ENCODE data around the gene ARCN1.

ARCN1 gene

DNA sequence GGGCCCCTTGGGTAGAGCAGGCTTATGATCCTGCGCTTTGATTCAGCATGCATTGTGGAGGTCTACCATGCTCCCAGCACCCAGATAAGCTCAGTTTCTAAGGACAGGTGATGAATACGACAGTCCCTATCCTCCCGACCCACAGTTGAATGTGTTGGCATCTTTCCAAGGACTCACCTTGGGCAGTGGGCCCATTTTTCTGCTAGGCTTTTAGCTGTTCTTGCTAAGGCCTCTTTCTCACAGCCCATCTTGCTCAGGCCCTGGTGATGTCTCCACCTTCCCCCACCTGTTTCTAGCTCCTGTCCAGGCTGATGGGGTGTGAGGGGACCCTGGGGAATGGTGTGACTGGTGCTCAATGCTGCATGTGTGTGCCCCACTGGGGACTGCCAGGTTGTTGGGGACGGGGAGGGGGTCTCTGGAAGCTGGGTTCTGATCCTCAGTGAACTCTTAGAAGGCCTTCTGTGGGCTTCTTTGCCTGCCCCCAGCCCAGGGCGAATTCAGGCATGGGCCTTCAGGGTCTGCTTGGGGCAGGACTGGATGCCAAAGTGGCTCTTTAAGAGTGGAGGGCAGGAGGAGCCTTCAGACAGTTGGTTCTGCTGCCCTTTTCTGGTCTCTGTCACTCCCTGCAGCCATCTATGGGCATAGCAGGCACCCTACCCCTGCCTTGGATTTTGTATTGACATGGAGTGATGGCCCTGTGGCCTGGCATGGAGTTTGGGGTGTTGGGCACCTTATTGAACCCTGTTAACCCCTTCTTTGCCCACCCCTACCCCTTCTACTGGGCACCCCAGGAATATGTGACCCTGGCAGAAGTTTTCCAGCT lies 68.3 kb downstream of the ARCN1 start:
- DNase-seq, result no peak

DNA sequence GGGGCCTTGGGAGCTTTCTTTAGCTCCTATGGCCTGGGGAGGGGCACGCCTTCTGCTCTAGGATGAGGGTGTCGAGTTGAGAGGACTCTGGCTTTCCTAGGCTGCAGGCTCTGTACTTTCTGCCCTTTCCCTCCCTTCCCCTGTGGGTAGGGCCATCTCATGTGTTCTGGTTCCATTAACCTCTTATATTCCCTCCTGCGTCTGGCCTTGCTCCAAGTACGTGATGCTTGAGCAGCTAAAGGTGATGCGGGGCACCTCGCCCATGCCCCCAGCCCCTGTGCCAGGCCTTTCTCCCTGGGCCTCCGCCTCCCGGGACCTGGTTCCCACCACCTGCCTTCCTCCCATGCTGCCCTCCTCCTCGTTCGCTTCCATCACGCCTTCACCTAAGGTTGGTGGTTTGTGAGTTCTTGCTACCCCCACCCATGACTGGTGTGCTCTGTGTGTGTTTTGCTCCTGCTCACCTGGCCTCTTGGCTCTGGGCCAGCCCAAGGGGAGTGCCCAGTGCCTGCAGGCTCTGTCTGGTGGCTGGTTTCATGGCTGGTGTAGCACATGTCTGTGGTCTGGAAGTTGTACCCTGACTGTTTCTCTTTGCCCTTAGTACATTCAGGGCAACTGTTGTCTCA lies 69.3 kb downstream of the ARCN1 start:
- no peak for DNase-seq

DNA sequence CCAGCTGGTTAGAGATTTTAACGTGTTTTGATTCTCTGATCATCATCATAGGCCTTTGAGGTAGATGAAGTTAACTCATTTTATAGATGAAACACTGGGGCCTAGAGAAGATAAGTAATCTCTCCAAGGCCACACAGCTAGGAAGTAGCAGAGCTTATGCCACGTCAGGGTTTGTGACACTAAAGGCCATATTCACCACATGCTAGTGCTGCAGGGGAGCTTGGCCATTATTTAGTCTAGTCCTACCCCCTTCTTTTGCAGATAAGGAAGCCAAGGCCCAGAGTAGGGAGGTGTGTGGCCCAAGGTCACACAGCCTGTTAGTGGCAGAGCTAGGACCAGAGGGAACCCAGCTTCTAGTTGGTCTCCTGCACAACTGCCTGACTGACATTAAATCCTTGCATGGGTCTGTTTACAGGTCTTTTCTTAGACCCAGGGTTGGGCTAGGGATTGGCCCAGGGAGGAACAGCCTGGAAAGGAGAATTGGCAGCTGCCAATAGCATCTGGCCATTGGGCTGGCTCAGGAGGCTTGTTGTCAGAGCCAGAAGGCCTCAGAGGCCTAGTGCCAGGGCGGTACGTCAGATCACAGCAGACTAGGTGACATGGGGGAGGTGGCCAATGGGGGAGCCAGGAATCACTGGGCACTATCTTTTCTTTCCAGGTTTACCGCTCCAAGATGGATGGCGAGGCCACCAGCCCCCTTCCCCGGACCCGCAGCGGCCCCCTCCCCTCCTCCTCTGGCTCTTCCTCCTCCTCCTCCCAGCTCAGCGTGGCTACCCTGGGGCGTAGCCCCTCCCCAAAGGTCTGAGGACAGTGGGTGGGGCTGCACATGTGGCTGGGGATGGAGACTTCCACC lies 71.2 kb downstream of the ARCN1 start:
- DNase-seq, result no peak

DNA sequence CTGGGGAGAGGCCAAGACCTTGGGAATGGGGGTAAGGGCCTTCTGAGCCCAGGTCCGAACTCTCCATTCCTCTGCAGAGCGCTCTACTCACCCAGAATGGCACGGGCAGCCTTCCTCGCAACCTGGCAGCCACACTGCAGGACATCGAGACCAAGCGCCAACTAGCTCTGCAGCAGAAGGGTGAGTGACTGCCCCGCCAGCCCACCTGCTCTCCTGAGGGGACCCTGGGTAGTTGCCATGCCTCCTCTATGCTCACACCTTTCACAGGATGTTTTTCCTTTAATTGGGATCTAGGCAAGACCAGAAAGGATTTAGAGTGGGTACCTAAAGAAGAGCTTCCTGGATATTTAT lies 71.8 kb downstream of the ARCN1 start:
- no peak for DNase-seq

GRCh38 chr11:118644496-118644895 lies 72.3 kb downstream of the ARCN1 start:
- no peak for DNase-seq

GRCh38 chr11:118645066-118645715 lies 73.0 kb downstream of the ARCN1 start:
- no peak for DNase-seq

- no peak for DNase-seq
Measured at GRCh38 chr11:118646393-118646792, 74.2 kb downstream of the ARCN1 start.

DNA sequence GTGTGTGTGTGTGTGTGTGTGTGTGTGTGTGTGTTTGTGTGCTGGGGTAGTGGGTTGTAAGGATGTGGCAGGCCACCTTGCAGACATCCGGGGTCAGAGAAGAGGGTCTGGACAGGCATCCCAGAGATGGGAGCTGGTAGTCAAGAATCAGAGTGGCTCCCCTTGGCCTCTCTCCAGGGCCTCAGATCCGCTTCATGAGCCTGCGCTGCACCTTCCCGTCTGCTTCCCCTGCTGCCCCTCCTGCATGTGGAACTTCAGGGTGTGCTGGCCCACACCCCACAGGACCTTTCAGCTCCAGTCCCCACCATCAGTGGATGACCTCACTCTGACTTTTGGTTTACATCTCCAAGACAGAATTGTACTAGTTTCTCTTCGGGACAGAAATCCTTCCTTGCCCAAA lies 76.1 kb downstream of the ARCN1 start:
- DNase-seq, result no peak

- DNase-seq, result no peak
Measured at GRCh38 chr11:118649941-118650340, 77.7 kb downstream of the ARCN1 start.

GRCh38 chr11:118650366-118650765 lies 78.2 kb downstream of the ARCN1 start:
- no peak for DNase-seq

DNA sequence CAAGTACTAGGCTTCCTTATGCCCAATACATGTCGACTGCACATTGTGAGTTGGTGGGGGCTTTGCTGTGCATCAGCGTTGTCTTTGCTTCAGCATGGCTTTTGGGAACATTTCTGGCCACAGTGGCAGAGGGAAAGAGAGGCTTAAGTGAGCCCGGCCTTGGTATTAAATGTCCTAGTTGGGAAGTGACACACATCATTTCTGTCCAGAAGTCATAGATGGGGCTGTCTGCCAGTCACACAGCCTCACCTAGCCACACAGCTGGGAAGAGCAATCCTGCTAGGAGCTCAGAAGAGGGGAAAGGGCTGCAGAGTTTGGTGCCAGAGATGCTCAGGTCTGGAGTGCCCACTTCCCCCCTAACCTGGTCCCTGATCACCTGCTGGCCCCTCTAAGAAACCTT lies 79.6 kb downstream of the ARCN1 start:
- DNase-seq, result peak; percentile 10

All from 8988T (cell line).